GM12878 (cell line): ENCODE measurements around the gene PHF2.

Source experiments
- CEBPB ChIP-seq, 2 experiments: fragments of 150-350 bp in 1 of 2; IDR thresholded peaks; 2 replicates each; pipeline ENCODE4 v1.6.1; 2012 to 2014; ENCODE audit warnings: low read depth in 2 of 2, low read length in 2 of 2, borderline replicate concordance in 1 of 2, inconsistent platforms in 1 of 2
- HCFC1 ChIP-seq: fragments of 150-350 bp; IDR thresholded peaks from 2 replicates; pipeline ENCODE4 v1.6.1; 2014; ENCODE audit warnings: low read length
- NR2C1 ChIP-seq: fragments of 450-650 bp; IDR thresholded peaks from 2 replicates; pipeline ENCODE4 v1.6.1; 2017; ENCODE audit warnings: antibody characterized with exemption, mild to moderate bottlenecking, moderate library complexity
- POLR2AphosphoS5 ChIP-seq: IDR thresholded peaks from 2 replicates; pipeline ENCODE4 v1.6.1; 2011; ENCODE audit warnings: mild to moderate bottlenecking, low read length, inconsistent platforms
- RAD21 ChIP-seq: IDR thresholded peaks from 2 replicates; pipeline ENCODE4 v1.6.1; 2011; ENCODE audit warnings: mild to moderate bottlenecking, low read depth, low read length, moderate library complexity; ENCODE audit not compliant: insufficient read depth
- RUNX3 ChIP-seq: IDR thresholded peaks from 2 replicates; pipeline ENCODE4 v1.6.1; 2012; ENCODE audit warnings: low read length, inconsistent platforms
- SIN3A ChIP-seq: IDR thresholded peaks from 2 replicates; pipeline ENCODE4 v1.6.1; 2012; ENCODE audit warnings: low read depth, low read length, improper control_type of control experiment
- STAT3 ChIP-seq: IDR thresholded peaks from 2 replicates; pipeline ENCODE4 v1.6.1; 2011; ENCODE audit warnings: low read depth, low read length, improper control_type of control experiment
- TCF3 ChIP-seq: IDR thresholded peaks from 2 replicates; pipeline ENCODE4 v1.6.1; 2012; ENCODE audit warnings: low read depth, mild to moderate bottlenecking, low read length, borderline replicate concordance; ENCODE audit not compliant: insufficient read depth
- TF ChIP-seq, protein P1 (sequence below), 3 experiments: IDR thresholded peaks in 2 of 3; conservative IDR thresholded peaks in 1 of 3; 2 replicates each; pipeline ENCODE4 v1.5.1; 2011; ENCODE audit warnings: low read depth in 3 of 3, low read length in 3 of 3, mild to moderate bottlenecking in 3 of 3, control low read depth in 2 of 3, moderate library complexity in 2 of 3, inconsistent platforms in 1 of 3, mixed read lengths in 1 of 3; ENCODE audit not compliant: control insufficient read depth in 2 of 3, insufficient read depth in 1 of 3; ENCODE audit errors: extremely low read depth in 1 of 3

GRCh38 chr9:93668261-93668871 is 92.0 kb downstream of the PHF2 start:
- TF ChIP-seq RAD21 (no peak), POLR2AphosphoS5 (no peak), TCF3 (no peak), CEBPB (IDR thresholded peaks at IDR 0.05; ENCODE audit: borderline replicate concordance in 1 of 2, low read depth in 2 of 2, low read length in 2 of 2) (no peak), STAT3 (no peak), NR2C1 (no peak), RUNX3 (no peak), SIN3A (no peak), HCFC1 (no peak)
- TF ChIP-seq, protein P1, sequence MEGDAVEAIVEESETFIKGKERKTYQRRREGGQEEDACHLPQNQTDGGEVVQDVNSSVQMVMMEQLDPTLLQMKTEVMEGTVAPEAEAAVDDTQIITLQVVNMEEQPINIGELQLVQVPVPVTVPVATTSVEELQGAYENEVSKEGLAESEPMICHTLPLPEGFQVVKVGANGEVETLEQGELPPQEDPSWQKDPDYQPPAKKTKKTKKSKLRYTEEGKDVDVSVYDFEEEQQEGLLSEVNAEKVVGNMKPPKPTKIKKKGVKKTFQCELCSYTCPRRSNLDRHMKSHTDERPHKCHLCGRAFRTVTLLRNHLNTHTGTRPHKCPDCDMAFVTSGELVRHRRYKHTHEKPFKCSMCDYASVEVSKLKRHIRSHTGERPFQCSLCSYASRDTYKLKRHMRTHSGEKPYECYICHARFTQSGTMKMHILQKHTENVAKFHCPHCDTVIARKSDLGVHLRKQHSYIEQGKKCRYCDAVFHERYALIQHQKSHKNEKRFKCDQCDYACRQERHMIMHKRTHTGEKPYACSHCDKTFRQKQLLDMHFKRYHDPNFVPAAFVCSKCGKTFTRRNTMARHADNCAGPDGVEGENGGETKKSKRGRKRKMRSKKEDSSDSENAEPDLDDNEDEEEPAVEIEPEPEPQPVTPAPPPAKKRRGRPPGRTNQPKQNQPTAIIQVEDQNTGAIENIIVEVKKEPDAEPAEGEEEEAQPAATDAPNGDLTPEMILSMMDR (IDR thresholded peaks at IDR 0.05 in 2 of 3, conservative IDR thresholded peaks at IDR 0.05 in 1 of 3; ENCODE audit: control insufficient read depth in 2 of 3, extremely low read depth in 1 of 3, insufficient read depth in 1 of 3, low read depth in 3 of 3, low read length in 3 of 3): no peak
